ENCODE measurements around the gene PAOX.
"Not testable (repeated sequence)": the region's sequence is repeated elsewhere in the genome, so short reads cannot be mapped to it uniquely, and the experiment has no call there.

The PAOX gene

DNA sequence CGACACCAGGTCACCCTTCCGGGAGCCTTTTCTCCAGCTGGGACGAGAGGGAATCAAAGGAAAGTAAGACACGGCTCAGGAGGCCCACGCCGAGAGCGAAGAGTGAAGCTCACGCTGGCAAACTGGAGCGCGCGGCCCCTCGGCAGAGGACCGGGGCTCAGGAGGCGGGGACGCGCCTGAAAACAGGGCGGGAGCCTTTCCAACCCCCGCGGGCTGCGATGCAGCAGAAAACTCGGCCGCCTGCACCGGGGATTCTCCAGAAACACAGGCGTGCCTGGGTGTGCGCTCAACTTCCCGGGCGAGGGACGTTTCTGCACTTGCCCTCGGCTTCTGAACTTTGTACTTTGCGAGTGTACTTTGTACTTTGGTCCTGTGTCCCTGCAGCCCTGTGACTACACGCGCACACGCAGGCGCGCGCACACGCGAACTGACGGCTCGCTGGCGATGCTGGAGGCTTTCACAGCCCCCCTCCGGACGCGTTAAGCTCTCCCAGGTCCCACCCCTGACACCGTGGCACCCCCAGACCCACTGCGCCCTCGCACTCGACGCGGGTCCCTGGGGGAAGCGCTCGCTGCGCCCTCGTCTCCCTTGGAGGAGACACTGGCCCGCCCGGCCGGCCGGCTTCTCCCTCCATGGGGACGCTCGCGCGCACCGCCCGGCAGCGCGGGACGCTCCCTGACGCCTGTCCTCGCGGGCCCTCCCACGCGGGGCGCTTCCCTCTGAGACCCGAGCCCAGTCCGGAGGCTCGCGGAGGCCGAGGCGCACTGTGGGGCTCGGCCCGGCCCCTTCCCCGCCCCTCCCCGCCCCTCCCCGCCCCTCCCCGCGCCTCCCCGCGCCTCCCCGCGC is 588 bp upstream of the PAOX start:
- peak; percentile 47 for ATAC-seq (ENCODE audit: low read depth)
- DNase-seq (ENCODE audit: low spot score in 2 of 2), result peak; percentile 61 to 79
- Mint-ChIP-seq H3K36me3 (no peaks in the 10 kb centered on the region), H3K27me3 (no peaks in the 10 kb centered on the region), H3K4me3 (peak overlapping the region; percentile 79), H3K27ac (no peak overlapping the region), H3K4me1 (peaks cover 22% of the 10 kb centered on the region), H3K9me3 (no peaks in the 10 kb centered on the region)

DNA sequence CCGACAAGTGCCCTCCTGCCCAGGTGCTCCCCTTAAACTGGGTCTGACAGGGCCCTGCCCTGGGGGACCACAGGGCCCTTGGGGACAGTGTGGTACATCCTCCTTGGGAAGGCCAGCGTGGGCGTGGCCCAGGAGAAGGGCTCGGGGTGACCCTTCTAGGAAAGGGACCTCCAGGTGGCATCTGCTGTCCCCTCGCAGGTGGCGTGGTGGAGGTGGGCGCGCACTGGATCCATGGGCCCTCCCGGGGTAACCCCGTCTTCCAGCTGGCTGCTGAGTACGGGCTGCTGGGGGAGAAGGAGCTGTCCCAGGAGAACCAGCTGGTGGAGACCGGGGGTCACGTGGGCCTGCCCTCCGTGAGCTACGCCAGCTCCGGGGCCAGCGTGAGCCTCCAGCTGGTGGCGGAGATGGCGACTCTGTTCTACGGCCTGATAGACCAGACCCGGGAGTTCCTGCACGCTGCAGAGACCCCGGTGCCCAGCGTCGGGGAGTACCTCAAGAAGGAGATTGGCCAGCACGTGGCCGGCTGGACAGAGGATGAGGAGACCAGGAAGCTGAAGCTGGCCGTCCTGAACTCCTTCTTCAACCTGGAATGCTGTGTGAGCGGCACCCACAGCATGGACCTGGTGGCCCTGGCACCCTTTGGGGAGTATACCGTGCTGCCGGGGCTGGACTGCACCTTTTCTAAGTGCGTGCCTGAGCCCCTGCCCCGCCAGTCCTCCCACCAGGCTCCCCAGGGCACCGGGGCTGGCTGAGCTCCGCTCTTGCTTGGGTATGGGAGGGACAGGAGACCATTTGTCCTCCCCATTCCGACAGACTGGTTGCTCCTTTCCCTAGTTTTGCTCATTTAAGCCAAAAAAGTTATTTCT is 972 bp downstream of the PAOX start:
- ATAC-seq (ENCODE audit: low read depth) (no peak), DNase-seq (ENCODE audit: low spot score in 2 of 2) (no peak)
- H3K27ac Mint-ChIP-seq, result peak overlapping the region; percentile 65
- H3K9me3 Mint-ChIP-seq, result no peaks in the 10 kb centered on the region
- H3K27me3 Mint-ChIP-seq, result no peaks in the 10 kb centered on the region
- H3K4me1 Mint-ChIP-seq, result peaks cover 17% of the 10 kb centered on the region
- peak overlapping the region; percentile 88 for H3K4me3 Mint-ChIP-seq
- no peaks in the 10 kb centered on the region for H3K36me3 Mint-ChIP-seq

DNA sequence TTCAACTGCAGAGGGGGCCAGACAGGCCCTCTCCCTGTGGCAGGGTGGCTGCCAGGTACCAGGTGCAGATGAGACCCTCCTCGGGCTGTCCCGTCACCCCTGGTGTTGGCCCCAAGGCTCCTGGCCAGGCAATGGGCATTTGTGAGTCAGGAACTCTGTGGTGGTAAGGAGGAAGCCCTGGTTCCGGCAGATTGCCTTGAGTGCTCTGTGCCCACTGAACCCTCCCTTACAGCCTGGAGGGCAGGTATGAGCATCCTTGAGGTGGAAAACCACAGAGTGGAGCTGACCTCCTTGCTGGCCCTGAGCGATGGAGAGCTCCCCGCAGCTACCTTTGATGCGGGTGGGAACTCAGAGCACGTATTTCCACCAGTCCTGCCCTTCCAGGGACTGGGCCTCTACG is 2.0 kb downstream of the PAOX start:
- no peaks in the 10 kb centered on the region for H3K27me3 Mint-ChIP-seq
- H3K4me1 Mint-ChIP-seq, result peaks cover 17% of the 10 kb centered on the region
- no peaks in the 10 kb centered on the region for H3K36me3 Mint-ChIP-seq
- H3K4me3 Mint-ChIP-seq, result peak overlapping the region; percentile 61
- ATAC-seq (ENCODE audit: low read depth) (no peak), DNase-seq (ENCODE audit: low spot score in 2 of 2) (no peak)
- no peak overlapping the region for H3K27ac Mint-ChIP-seq
- H3K9me3 Mint-ChIP-seq, result no peaks in the 10 kb centered on the region

- peaks cover 26% of the 10 kb centered on the region for H3K4me1 Mint-ChIP-seq
- no peak overlapping the region for H3K27ac Mint-ChIP-seq
- H3K9me3 Mint-ChIP-seq, result no peaks in the 10 kb centered on the region
- ATAC-seq (ENCODE audit: low read depth) (no peak), DNase-seq (ENCODE audit: low spot score in 2 of 2) (no peak)
- no peaks in the 10 kb centered on the region for H3K27me3 Mint-ChIP-seq
- H3K4me3 Mint-ChIP-seq, result no peak overlapping the region
- peaks cover 2% of the 10 kb centered on the region for H3K36me3 Mint-ChIP-seq
Measured at GRCh38 chr10:133383551-133383950, 4.5 kb downstream of the PAOX start.

DNA sequence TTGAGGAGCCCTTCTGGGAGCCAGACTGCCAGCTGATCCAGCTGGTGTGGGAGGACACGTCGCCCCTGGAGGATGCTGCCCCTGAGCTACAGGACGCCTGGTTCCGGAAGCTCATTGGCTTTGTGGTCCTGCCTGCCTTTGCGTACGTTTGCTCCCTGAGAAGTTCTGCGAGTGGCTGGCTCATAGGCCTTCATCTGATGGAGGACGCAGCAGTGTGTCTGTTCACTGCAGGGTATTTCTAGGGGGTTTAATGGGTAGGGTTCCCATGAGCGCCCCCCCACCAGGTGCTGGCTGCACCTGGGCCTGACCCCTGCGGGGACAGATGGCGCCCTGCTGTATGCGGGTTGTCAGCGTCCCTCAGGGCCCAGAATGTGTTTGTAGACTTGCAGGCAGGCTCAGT is 5.0 kb downstream of the PAOX start:
- ATAC-seq (ENCODE audit: low read depth) (no peak), DNase-seq (ENCODE audit: low spot score in 2 of 2) (no peak)
- H3K4me1 Mint-ChIP-seq, result peaks cover 29% of the 10 kb centered on the region
- no peaks in the 10 kb centered on the region for H3K9me3 Mint-ChIP-seq
- peaks cover 2% of the 10 kb centered on the region for H3K36me3 Mint-ChIP-seq
- no peak overlapping the region for H3K27ac Mint-ChIP-seq
- no peak overlapping the region for H3K4me3 Mint-ChIP-seq
- no peaks in the 10 kb centered on the region for H3K27me3 Mint-ChIP-seq

GRCh38 chr10:133385214-133385613 is 6.2 kb downstream of the PAOX start:
- ATAC-seq (ENCODE audit: low read depth) (no peak), DNase-seq (ENCODE audit: low spot score in 2 of 2) (no peak)
- H3K27ac Mint-ChIP-seq, result no peak overlapping the region
- H3K27me3 Mint-ChIP-seq, result no peaks in the 10 kb centered on the region
- peaks cover 29% of the 10 kb centered on the region for H3K4me1 Mint-ChIP-seq
- H3K9me3 Mint-ChIP-seq, result no peaks in the 10 kb centered on the region
- peaks cover 2% of the 10 kb centered on the region for H3K36me3 Mint-ChIP-seq
- H3K4me3 Mint-ChIP-seq, result no peak overlapping the region

DNA sequence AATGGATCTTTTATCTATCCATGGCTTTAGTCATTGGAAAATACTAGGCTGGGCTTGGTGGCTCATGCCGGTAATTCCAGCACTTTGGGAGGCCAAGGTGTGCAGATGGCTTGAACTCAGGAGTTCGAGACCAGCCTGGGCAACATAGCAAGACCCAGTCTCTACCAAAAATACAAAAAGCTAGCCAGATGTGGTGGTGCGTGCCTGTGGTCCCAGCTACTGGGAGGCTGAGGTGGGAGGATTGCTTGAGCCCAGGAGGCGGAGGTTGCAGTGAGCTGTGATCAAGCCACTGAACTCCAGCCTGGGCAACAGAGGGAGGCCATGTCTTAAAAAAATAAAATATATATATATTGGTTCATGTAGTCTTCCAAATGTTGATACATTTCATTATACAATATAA is 7.9 kb downstream of the PAOX start:
- H3K27ac Mint-ChIP-seq; H3K9me3 Mint-ChIP-seq; DNase-seq (ENCODE audit: low spot score in 2 of 2); H3K27me3 Mint-ChIP-seq; H3K4me3 Mint-ChIP-seq; H3K36me3 Mint-ChIP-seq; ATAC-seq (ENCODE audit: low read depth): not testable (repeated sequence)
- H3K4me1 Mint-ChIP-seq, result peaks cover 34% of the 10 kb centered on the region

GRCh38 chr10:133388236-133388972 is 9.3 kb downstream of the PAOX start:
- Mint-ChIP-seq H3K27me3 (no peaks in the 10 kb centered on the region), H3K4me1 (peaks cover 37% of the 10 kb centered on the region)
- no peak for DNase-seq (ENCODE audit: low spot score in 2 of 2)

GRCh38 chr10:133388973-133389818 is 10.1 kb downstream of the PAOX start:
- ATAC-seq (ENCODE audit: low read depth) (peak; percentile 86), DNase-seq (ENCODE audit: low spot score in 2 of 2) (peak in 1 of 2 donors; percentile 81)
- peaks cover 2% of the 10 kb centered on the region for H3K36me3 Mint-ChIP-seq
- H3K27ac Mint-ChIP-seq, result peak overlapping the region; percentile 92
- no peaks in the 10 kb centered on the region for H3K9me3 Mint-ChIP-seq
- H3K4me1 Mint-ChIP-seq, result peaks cover 37% of the 10 kb centered on the region
- peak overlapping the region; percentile 97 for H3K4me3 Mint-ChIP-seq
- H3K27me3 Mint-ChIP-seq, result no peaks in the 10 kb centered on the region

More at GRCh38 chr10:133388236-133388972, 9.3 kb downstream of the PAOX start:
- Mint-ChIP-seq H3K36me3 (peaks cover 2% of the 10 kb centered on the region), H3K27ac (peak overlapping the region; percentile 92), H3K4me3 (peak overlapping the region; percentile 97), H3K9me3 (no peaks in the 10 kb centered on the region)
- ATAC-seq (ENCODE audit: low read depth), result no peak

GRCh38 chr10:133390597-133391248 is 11.7 kb downstream of the PAOX start:
- Mint-ChIP-seq H3K27me3 (no peaks in the 10 kb centered on the region), H3K4me1 (peaks cover 47% of the 10 kb centered on the region), H3K4me3 (peak overlapping the region; percentile 97), H3K36me3 (peaks cover 4% of the 10 kb centered on the region), H3K9me3 (no peaks in the 10 kb centered on the region), H3K27ac (peak overlapping the region; percentile 88)
- ATAC-seq (ENCODE audit: low read depth), result no peak
- DNase-seq (ENCODE audit: low spot score in 2 of 2), result no peak

DNA sequence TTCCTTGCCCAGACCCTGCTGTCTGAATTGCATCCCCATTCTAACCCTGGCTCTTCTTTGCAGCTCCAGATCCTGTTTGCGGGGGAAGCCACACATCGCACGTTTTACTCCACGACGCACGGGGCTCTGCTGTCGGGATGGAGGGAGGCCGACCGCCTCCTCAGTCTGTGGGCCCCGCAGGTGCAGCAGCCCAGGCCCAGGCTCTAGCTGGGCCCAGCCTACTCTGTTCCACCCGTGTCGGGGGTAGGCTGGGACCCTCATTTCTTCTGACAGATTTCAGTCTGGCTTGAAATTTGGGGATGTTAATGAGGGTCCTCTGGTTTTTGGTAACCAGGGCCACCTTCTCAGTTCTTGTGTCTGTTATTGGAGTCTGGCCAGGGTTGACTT is 12.2 kb downstream of the PAOX start:
- peaks cover 3% of the 10 kb centered on the region for H3K36me3 Mint-ChIP-seq
- H3K27ac Mint-ChIP-seq, result peak overlapping the region; percentile 88
- ATAC-seq (ENCODE audit: low read depth), result no peak
- DNase-seq (ENCODE audit: low spot score in 2 of 2), result no peak
- H3K4me1 Mint-ChIP-seq, result peaks cover 45% of the 10 kb centered on the region
- no peaks in the 10 kb centered on the region for H3K27me3 Mint-ChIP-seq
- peak overlapping the region; percentile 78 for H3K4me3 Mint-ChIP-seq
- H3K9me3 Mint-ChIP-seq, result no peaks in the 10 kb centered on the region

- Mint-ChIP-seq H3K36me3 (peaks cover 3% of the 10 kb centered on the region), H3K27ac (peak overlapping the region; percentile 88), H3K9me3 (no peaks in the 10 kb centered on the region), H3K4me3 (peak overlapping the region; percentile 78), H3K4me1 (peaks cover 45% of the 10 kb centered on the region), H3K27me3 (no peaks in the 10 kb centered on the region)
- ATAC-seq (ENCODE audit: low read depth) (peak; percentile 20), DNase-seq (ENCODE audit: low spot score in 2 of 2) (no peak)
Measured at GRCh38 chr10:133391761-133392518, 12.9 kb downstream of the PAOX start.
